ENCODE data around the gene RPL27A.
A peak's percentile ranks its signal among the peaks of the same experiment; 100 is the strongest.

Gene RPL27A

DNA sequence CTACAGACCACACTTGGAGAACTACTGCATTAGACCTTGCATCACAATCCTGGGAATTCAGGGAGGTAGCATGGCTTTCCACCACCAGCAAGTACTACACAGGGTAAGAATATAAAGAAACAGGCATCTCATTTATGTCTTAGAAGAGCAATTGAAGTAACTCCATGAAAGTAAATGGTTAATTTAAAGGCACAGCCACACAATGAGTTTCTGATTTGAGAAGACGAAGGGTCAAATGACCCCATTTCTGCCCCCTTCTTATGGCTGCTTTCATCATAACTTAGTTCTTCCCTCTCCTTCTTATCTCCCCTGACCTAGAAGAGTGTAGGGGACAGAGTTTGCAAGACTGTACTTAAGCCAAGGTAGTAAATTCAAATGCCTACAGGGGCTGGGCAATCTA, 6.1 kb upstream of the RPL27A start:
- DNase-seq = no peak

DNA sequence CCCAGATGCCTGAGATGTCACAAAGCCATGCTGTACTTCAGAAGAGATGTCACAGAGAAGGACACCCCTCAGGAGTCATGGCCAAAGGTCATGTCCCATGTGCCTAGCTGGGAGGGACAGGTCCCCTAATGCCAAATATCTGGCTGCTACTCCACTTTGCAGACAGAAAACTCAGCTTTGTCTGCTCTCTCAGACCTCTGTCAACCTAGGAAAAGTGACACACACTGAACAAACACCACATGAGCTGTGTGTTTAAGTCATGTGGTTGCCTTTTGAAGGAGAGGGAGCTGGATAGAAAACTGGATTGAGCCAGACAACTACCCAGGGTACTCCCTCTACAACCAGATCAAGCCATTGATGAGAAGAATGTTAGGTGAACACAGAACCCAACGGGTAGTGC, 3.6 kb upstream of the RPL27A start:
- no peak for DNase-seq

DNA sequence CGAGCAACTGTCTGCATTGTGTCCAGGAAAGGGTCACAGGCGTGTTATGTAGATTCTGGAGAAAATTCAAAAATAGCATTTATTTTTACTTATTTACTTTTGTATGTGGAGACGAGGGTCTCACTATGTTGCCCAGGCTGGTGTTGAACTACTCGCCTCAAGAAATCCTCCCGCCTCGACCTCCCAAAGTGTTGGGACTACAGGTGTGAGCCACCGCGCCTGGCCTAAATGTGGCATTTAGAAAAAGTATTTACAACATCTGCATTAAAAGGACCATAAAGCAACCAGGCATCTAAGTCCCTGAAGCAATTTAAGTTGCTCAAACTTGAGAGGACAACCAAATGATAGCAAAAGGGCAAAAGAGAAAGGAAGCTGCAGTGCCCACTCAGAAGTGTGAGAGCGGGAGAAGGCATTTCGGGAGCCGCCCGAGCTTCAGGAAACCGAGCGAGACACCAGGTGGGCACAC, 722 bp upstream of the RPL27A start:
- no peak for DNase-seq

DNA sequence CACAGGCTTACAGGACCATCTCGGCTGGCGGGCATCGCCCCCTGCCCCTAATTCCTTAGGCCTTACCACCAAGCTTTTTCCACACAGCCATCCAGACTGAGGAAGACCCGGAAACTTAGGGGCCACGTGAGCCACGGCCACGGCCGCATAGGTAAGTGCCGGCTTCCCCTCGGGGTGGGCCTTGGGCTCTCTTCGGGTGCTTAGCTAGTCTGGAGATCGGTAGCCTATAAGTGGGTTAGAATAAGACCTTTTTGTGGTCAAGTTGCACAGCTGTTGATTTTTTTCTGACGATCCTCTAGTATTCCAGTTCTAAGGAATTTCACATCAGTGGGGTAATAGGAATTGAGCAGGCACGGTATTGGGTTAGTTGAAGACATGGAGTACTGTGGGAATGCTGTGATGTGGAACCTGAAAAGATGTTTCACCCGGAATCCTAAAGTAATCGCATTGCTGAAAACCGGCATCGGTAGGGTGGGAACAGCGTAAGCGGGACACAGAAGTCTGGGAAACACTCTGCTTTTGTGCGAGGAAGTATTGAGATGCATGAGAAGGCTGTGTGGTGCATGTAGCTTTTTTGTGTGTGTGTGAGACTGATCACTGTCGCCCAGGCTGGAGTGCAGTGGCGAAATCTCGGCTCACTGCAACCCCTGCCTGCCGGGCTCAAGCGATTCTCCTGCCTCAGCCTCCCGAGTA, 669 bp downstream of the RPL27A start:
- no peak for DNase-seq

DNA sequence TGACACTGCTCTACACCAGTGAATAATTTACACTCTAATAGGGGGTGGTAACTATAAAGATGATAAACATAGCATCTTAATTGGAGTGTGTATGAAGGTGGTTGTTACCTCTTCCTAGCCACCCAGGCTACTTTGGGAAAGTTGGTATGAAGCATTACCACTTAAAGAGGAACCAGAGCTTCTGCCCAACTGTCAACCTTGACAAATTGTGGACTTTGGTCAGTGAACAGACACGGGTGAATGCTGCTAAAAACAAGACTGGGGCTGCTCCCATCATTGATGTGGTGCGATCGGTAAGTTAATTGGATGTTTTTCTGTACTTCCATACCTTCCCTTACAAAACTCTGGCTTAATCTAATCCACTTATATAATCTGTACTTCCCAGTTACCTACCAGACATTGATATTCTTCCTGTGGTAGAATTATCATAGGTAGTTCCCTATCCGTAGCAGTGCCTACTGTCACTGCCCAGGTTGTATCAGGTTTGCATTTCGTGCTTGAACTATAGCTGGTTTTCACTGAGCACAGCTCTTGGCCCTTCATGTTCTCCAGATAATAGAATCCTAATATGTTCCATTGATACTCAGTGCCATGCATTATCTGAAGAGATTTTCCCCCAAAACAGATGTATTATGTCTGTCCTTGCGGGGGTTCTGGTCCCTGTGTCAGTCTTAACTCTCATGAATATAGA, 2.2 kb downstream of the RPL27A start:
- DNase-seq = no peak

DNA sequence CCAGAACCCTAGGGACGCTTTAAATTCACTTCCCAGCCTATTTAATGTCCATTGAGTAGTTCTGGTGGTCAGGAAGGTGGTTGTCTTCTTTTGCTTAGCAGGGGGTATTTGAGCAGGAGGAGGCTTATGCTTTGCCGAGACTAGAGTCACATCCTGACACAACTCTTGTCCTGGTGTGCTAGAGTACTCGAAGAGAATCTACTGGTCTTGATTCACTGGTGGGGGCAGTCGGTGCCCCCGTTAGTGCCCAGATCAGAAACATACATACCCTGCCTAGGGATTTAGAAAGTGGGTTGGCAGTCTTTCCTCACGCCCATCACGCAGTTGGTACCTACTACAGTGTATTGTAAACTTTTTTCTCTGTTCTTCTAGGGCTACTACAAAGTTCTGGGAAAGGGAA, 2.7 kb downstream of the RPL27A start:
- no peak for DNase-seq

DNA sequence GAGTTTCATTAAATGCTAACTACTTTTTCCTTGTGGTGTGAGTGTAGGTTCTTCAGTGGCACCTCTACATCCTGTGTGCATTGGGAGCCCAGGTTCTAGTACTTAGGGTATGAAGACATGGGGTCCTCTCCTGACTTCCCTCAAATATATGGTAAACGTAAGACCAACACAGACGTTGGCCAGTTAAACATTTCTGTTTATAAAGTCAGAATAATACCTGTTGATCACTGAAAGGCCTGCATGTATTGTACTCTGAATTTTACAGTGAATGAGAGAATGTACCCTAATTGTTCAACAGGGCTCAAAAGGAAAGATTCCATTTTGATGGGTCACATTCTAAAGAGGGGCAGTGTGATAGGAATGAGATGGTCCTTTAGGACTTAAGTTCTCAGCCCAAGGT, 3.2 kb downstream of the RPL27A start:
- DNase-seq = no peak

DNA sequence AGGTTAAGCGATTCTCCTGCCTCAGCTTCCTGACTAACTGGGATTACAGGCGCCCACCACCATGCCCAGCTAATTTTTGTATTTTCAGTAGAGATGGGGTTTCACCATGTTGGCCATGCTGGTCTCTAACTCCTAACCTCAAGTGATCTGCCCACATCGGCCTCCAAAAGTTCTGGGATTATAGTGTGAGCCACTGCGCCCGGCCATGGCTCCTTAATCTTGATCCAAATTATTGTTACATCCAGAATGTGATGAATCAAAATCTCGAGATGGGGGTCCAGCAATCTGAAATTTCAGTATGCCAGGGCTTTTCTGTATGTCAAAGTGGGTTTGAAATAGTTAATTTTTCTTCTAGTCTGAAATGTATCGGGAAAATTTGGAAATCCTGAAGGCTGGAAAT, 3.7 kb downstream of the RPL27A start:
- no peak for DNase-seq

DNA sequence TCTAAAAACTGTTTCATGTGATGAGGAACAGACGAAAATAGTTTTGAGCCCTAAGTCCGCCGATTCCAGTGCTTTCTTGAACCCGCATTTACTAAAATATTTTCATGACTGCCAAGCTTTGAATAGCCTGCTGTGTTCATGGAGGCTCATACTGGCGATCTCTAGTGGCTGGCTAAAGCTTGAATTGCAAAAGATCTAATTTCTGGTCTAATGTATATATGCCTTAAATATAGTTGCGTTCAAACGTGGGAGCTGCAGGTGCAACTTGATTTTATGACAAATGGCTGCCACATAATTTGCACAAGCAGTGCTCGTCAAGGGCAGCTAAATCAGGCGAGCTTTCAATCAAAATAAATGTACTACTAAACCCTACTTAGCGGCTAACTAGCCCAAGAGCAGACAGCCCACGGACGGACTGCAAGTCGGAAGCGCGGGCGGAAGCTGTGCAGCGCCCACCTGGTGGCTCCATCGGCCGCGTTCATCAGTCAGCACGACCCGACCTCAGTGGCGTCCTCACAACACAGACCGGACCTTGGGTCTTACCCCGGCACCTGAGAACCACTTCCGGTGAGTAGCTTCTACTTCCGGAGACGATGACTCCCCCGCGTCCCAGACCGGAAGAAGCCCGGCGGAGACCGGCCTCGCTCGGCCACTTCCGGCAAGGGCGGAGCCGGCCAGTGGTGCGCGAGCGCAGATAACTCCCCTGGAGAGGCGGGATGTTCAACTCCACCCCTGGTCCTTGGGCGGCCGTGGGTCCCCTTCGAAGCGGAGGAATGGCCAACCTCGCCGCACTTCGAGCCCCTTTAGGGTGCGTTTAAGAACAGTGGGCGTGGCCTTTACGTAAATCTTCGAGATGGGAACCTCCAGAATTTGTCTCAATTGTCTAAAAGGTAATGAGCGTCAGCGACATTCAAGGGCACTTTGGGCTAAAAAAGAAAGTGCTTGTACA, 6.1 kb downstream of the RPL27A start:
- peak; percentile 98 for DNase-seq

DNA sequence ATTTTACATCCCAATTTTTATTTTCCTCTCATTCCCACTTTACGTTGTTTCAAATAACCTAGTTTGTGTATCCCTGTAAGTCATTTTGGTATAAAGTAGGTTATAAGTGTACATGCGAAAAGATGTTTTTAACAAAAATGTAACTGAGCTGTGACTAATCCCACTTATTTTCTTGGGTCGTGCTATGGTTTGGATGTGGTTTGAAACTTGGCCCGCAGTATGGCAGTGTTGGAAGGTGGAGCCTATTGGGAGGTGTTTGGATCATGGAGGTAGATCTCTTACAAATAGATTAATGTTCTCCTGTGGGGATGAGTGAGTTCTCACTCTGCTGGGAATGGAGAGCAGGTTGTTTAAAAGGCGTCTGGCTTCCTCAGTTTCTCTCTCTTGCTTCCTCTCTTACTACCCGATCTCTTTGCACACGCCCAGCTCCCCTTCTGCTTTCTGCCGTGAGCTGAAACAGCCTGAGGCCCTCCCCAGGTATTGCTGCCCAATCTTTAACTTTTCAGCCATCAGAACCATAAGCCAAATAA, 7.2 kb downstream of the RPL27A start:
- DNase-seq = no peak

DNA sequence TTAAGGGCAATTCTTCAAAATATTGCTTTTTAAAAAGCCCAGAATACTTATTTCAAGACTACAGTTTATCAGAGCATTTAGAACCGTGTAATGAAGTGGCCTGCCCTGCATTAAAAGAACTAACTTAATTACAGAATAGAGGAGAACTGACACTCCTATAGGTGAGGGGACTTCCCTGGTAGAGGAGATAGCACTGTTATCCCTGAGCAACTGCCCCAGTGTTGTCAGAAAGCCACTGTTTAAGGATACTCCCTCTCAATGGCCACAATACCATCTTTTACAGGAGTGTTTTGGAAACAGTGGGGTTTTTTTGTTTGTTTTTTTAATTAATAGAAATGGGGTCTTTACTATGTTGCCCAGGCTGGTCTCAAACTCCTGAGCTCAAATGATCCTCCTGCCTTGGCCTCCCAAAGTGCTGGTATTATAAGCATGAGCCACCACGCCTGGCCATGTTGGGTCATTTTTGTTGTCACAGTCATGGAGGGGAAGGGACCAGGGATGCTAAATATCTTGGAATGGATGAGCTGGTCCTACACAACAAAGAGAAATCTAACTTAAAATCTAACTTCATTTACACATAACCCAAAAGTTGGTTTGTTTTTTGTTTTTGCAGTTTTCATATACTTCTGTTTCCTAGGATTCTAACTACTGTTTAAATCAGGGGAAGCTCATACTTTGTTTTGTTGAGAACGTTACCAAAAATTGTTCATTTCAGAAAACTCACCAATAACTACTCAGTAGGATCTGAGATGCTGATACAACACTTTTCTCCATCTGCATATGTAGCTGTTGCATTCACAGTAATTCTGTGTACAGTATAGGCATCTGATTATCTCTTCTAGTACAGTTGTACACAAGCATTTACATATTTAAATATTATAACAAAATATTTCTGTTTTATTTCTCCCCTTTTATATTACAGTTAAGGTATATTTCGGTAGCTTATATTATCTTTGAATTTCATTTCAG, 8.1 kb downstream of the RPL27A start:
- no peak for DNase-seq

DNA sequence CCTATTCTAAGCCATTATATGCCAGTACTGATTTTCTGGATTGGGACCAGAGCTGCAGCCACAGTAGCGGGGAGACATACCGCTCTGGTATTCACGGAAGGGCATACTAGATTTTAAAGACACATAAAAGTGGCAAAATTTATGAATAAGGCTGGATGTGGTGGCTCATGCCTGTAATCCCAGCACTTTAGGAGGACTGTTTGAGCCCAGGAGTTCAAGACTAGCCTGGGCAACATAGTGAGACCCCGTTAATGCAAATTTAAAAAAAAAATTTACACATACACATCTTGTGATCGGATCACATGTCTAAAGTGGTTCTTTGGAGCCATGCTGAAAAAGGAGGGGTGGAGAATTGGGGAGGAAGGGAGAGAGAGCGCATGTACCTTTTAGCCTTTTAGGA, 9.0 kb downstream of the RPL27A start:
- no peak for DNase-seq

DNA sequence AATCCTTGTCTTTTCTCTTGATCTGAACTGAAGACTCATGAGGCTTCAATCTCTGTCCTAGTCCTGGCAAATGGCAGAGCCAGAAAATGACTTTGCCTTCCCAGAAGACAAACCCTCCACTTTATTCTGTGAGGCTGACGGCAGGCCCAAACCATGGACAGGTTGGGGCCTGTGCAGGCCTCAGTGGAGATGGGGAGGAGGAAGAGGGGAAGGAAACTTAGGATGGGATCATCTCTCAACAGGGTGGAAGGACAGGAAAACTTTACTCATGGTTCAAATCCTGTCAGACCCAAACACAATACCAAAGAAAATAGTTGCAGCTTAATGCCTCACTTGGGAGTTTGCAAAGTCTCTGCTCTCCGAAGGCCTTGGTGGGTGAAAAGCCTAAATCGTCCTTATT, 9.8 kb downstream of the RPL27A start:
- no peak for DNase-seq

DNA sequence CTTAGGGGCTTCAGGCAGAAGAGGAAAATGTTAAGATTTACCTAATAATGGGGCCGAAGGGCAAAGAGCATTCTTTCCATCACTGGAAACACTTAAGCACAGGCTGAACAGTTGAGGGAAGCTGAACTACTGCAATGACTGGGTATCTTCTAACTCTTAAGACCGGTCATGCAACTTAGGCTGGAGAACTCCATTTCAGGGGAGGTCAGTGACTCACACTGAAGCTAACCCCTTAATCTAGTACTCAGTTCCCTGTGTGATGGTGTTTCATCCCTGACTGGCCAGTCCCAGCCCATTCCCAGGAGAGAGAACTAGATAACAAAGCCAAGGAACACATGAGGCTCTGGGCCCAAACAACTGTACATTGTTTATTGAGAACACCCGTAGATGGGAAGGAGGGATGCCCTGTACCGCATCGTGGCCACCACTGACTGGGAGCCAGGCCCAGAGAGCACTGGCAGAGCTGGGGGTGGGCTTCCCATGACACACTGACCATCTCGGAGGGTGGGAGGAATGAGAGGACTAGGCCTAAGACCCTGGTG, 10.5 kb downstream of the RPL27A start:
- DNase-seq = no peak

DNA sequence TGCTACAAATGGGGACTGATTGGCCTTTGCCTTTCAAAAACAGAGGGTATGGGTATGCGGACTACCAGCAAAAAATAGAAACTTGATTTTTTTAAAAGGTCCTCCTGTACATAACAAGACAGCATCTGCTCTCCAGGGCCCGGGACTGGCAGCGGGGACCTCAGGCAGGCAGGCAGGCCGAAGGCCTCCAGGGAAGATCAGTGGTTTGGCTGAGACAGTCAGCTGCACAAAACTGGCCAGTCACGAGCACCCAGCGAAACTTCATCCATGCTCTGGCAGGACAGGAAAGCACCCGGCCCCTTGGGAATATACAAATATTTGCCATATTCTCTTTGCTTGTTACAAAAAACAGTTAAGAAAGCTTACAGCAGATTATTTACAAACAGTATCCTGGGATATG, 11.0 kb downstream of the RPL27A start:
- DNase-seq = no peak

DNA sequence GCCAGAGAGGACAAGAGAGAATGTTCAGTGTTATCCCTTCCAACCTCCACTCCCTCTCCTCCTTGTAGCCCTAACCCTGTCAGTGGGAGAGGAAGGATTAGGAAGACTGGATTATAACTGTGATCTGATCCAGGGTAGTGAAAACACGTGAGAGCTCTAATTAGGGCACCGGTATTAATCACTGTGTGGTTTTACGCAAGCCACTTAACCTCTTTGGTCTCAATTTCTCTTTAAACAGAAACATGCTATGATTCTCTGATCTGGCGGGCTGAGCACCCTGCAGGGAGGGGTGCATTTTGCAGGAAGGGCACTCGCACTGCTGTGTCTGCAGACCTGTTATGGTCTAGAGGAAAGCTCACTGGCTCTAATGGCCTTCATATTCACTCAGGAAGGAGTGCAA, 11.5 kb downstream of the RPL27A start:
- no peak for DNase-seq

DNA sequence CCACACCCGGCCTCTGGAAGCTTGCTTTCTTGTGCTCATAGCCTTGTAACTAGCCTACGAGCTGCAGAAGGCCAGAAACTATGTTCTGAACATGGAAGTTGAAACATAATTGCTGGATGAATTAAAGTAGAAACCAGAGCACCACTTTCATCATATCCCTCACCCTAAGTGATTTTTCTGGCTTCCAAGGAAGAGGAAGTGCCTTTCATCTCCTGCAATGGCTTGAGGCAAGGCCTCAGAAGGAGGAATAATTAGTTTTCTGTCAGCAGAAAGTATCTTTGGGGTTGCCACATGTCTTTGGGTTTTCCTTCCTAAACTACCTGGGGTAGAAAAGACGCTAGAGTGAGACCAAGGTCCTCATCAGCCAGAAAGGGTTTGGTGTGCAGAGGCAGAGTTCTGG, 14.5 kb downstream of the RPL27A start:
- no peak for DNase-seq

DNA sequence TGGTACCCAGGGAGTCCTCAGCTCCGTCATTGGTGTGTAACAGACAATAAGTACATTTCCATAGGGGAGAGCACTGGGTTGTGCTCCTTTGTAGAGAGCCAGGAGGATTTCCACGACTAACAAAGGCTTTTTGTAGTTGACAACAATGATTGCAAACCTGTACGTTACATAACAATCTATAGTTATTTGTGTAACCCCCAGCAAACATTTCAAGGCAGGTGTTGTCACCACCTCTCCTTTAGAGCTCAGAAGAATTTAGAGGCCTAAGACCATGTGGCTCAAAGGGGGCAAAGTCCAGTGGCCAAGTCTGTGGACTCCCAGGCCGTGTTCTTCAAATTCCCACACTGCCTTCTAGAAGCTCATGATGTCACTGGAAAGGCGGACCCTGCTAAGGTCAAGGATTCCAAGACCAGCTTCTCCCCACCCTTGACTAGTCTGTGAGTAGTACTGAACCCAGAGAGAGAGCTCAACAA, 15.8 kb downstream of the RPL27A start:
- DNase-seq = no peak

DNA sequence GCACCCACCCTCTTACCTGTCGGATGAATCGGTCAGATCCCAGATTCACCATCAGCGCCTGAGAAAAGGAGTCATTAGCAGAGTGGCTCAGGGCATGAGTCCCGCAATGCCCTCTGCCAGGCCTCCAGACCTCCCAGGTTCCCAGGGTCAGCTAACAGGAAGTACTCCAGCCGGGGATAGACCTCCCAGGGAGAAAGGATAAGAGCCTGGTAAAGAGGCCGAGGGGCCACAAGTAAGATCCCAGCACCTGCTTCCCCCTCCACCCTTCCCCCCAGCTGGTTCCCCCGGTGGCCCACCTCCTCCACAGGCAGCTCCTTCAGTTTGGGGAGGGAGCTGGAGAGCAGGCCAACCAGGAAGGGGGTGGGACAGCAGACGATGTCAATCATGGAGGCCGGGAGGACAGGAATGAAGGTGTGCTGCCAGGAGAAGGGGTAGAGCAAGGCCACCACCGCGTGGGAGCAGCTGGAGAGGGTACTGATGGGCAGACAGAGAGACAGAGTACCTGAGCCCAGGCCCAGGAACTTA, 16.4 kb downstream of the RPL27A start:
- DNase-seq = no peak

DNA sequence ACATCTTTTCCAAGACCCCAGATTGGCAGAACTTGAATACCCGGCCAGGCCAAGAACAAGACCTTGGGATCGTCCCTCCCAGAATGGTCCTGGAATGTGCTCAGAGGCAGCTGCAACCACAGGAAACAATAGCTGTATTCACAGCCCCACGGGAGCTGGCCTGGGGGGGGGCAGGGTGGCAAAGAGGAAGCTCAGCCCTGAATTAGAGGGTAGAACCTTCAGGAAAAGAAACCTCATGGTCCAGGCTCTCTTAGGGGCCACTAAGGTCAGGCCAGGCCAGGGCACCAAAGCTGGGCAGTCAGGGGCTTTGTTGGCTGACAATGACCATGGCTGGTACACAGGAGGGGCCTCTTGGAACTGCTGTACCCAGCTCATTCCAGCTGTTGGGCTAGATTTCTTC, 17.3 kb downstream of the RPL27A start:
- no peak for DNase-seq

DNA sequence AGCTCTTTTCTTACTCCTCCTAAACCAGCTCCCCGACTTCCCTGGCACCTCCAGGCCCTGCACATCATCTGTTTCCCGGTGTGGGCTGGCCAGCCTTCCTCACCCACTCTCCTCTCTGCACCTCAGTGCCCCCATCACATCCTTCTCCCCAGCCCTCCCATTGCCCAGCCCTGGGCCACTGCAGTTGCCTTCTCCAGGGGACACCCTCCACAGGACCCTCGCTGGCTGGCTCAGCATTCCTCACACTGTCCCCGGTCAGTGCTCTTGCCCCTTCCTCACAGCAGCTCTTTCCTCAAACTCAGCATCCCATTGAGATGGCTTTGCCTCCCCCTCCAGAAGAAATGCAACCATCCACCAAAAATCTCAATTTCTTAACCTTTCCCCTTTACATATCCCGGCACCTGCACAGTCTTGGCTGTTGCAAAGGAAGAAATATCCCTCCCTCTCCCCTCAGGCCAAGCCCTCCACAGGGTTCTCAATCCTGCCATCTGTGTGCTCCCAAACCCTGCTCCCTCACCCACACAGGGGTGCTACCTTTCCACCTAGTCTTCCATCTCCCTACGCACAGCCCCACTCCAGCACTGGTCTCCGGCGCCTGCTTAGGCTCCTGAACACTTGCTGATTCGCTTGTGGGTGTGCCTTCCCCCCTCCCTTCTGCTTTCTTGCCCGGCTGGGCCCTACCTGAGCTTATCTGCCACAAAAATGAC, 19.5 kb downstream of the RPL27A start:
- no peak for DNase-seq

All from COR-L47 (cell line).